Measurements from ENCODE around the gene THNSL1.

DNA sequence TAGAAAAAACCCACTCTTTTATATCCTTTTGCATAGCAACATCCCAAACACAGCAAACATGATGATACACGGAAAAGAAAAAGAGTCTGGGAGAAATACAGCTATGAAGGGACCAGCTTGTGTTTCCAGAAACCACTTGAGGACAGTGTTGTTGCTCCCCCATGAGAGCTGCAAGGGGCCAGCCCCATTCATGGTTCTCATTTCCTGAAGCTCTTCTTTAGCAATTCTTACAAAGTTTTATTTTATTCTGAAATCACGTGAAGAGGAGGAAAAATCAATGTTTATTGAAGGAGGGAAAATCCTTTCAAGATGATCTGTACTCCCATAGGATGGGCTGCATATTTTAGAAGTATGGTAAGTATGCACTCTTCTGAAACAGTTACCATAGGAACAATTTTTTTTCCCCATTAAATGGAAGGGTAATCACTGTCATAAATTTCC is 46.6 kb upstream of the THNSL1 start:
- TF ChIP-seq, protein P1, sequence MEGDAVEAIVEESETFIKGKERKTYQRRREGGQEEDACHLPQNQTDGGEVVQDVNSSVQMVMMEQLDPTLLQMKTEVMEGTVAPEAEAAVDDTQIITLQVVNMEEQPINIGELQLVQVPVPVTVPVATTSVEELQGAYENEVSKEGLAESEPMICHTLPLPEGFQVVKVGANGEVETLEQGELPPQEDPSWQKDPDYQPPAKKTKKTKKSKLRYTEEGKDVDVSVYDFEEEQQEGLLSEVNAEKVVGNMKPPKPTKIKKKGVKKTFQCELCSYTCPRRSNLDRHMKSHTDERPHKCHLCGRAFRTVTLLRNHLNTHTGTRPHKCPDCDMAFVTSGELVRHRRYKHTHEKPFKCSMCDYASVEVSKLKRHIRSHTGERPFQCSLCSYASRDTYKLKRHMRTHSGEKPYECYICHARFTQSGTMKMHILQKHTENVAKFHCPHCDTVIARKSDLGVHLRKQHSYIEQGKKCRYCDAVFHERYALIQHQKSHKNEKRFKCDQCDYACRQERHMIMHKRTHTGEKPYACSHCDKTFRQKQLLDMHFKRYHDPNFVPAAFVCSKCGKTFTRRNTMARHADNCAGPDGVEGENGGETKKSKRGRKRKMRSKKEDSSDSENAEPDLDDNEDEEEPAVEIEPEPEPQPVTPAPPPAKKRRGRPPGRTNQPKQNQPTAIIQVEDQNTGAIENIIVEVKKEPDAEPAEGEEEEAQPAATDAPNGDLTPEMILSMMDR (IDR thresholded peaks at IDR 0.05), result no peak
- TF ChIP-seq, protein P2, sequence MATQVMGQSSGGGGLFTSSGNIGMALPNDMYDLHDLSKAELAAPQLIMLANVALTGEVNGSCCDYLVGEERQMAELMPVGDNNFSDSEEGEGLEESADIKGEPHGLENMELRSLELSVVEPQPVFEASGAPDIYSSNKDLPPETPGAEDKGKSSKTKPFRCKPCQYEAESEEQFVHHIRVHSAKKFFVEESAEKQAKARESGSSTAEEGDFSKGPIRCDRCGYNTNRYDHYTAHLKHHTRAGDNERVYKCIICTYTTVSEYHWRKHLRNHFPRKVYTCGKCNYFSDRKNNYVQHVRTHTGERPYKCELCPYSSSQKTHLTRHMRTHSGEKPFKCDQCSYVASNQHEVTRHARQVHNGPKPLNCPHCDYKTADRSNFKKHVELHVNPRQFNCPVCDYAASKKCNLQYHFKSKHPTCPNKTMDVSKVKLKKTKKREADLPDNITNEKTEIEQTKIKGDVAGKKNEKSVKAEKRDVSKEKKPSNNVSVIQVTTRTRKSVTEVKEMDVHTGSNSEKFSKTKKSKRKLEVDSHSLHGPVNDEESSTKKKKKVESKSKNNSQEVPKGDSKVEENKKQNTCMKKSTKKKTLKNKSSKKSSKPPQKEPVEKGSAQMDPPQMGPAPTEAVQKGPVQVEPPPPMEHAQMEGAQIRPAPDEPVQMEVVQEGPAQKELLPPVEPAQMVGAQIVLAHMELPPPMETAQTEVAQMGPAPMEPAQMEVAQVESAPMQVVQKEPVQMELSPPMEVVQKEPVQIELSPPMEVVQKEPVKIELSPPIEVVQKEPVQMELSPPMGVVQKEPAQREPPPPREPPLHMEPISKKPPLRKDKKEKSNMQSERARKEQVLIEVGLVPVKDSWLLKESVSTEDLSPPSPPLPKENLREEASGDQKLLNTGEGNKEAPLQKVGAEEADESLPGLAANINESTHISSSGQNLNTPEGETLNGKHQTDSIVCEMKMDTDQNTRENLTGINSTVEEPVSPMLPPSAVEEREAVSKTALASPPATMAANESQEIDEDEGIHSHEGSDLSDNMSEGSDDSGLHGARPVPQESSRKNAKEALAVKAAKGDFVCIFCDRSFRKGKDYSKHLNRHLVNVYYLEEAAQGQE (IDR thresholded peaks at IDR 0.05; ENCODE audit: low read depth, low read length), result no peak
- no peak for TF ChIP-seq TAF1 (IDR thresholded peaks at IDR 0.05; ENCODE audit: borderline replicate concordance, low read depth, low read length)
- TF ChIP-seq RAD21 (IDR thresholded peaks at IDR 0.05; ENCODE audit: low read length), result no peak
- TF ChIP-seq POLR2AphosphoS5 (IDR thresholded peaks at IDR 0.05; ENCODE audit: low read depth, low read length), result no peak
- no peak for TF ChIP-seq YY1 (IDR thresholded peaks at IDR 0.05; ENCODE audit: low read depth)
- no peak for TF ChIP-seq EP300 (IDR thresholded peaks at IDR 0.05; ENCODE audit: borderline replicate concordance in 1 of 2, low read depth in 1 of 2, low read length in 1 of 2)

All from SK-N-SH (cell line).